CD1c-positive myeloid dendritic cell (primary cell): ENCODE data around the gene TGFB1.
"Not testable (repeated sequence)": the region's sequence is repeated elsewhere in the genome, so short reads cannot be mapped to it uniquely, and the experiment has no call there.

ENCODE experiments used
- DNase-seq: peaks from one replicate; pipeline ENCODE4 v3.0.0-alpha.2; 2016; ENCODE audit errors: extremely low spot score

TGFB1 gene

DNA sequence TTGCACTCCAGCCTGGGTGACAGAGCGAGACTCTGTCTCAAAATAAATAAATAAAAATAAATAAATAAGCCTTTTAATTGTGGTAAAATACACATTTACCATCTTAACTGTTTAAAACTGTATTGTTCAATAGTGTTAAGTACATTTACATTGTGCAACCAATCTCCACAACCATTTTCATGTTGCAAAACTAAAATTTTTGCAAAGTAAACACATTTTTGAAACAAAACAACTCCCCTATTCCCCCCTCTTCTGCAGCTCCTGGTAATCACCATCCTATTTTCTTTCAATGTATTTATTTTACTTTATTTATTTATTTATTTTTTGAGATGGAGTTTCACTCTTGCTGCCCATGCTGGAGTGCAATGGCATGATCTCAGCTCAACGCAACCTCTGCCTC is 16.0 kb upstream of the TGFB1 start:
- no peak for DNase-seq

DNA sequence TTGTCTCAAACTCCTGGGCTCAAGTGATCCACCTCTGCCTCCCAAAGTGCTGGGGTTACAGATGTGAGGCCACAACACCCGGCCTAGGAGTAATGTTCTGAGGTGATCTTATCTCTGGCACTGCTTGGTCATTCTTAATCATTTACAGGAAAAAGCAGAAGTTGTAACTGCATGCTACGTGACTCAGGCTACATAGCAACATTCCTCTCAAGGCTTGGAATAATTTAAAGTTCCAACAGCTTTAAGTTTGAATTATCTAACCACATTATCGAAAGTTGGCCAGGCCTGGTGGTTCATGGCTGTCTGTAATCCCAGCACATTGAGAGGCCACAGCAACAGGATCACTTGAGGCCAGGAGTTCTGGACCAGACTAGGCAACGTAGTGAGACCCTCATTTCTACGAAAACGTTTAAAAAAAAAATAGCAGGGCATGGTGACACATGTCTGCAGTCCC is 14.2 kb upstream of the TGFB1 start:
- DNase-seq, result peak; percentile 75

DNA sequence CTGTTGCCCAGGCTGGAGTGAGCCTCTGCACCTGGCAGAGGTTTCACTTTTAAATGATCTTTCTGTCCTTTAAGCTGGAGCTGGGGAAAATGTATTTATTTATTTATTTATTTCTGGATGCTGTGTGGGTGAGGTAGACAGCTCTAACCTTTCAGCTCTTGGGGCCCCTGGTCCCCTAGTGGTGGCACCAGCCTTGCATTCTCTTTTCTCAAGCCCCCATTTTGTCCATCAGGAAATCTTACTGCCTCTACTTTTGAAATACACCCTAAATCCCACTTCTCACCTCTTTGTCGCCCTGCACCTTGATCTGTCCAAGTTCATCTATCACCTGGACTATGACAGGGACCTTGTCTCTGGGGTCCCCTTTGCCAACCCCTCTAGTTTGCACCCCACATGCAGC is 12.4 kb upstream of the TGFB1 start:
- DNase-seq, result no peak

GRCh38 chr19:41364524-41365391 is 11.0 kb upstream of the TGFB1 start:
- DNase-seq, result peak; percentile 83

DNA sequence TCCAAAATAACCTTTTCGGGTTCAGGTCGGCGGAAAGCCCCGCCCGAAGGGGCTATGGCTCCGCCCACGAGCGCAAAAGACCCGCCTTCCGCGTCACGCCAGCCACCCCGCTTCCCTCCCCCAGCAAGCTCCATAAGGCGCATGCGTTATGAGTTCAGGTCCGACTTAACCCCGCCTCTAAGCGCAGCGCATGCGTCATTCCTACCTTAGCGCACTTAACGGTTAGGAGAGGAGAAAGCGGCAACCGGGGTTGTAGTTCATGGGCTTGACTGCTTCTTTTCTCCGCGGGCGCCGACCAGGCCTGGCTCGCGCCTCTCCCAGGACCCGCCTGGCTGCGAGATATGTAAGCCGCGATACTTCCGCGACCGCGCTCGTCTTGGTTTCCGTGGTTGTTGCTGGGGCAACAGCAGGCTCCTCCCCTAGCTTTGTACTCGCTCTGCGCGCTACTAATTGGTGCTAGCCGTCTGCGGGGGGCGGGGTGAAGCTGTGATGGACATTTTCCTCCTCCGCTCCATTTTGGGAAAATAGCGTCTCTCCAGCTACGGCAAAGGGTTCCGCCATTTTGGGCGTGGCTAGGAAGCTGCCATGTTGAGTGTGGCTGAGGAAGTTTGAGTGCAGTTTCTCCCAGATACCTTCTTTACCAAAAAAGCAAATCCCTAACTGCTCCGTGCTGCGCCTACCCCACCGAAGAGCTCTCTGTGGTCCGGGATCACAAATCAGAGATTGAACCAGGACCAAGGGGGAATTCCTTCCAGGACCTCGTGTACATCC is 10.2 kb upstream of the TGFB1 start, which contains the start of gene B9D2:
Gene B9D2 (minus strand): TSS at position 397 of the 771 bp plus-strand sequence. CDS start 630 bp downstream, outside the sequence.
- peak; percentile 99 for DNase-seq

GRCh38 chr19:41363371-41363752 is 9.6 kb upstream of the TGFB1 start:
- no peak for DNase-seq

DNA sequence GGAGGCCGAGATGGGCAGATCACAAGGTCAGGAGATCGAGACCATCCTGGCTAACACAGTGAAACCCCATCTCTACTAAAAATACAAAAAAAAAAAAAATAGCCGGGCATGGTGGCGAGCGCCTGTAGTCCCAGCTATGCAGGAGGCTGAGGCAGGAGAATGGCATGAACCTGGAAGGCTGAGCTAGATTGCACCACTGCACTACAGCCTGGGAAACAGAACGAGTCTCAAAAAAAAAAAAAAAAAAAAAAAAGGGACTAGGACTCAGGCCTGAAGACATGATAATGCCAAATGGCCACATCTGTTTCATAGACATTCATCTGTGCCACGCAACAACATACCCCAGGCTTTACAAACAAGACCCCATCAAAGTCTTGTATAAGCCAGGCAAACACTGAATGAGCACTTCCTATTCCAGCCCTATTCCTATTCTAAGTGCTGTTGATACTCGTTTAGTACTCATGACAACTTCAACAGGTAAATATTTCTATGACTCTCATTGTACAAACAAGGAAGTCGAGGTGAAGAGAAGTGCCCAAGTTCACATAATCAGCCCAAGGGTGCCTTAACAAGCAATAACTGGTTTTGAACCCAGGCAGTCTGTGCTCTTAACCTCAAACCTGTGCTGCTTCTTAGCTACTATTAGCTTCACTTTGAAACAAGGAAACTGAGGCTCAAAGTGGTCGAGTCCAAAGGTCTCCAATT is 8.6 kb upstream of the TGFB1 start:
- DNase-seq, result no peak

GRCh38 chr19:41359741-41360140 is 6.0 kb upstream of the TGFB1 start:
- DNase-seq, result no peak

DNA sequence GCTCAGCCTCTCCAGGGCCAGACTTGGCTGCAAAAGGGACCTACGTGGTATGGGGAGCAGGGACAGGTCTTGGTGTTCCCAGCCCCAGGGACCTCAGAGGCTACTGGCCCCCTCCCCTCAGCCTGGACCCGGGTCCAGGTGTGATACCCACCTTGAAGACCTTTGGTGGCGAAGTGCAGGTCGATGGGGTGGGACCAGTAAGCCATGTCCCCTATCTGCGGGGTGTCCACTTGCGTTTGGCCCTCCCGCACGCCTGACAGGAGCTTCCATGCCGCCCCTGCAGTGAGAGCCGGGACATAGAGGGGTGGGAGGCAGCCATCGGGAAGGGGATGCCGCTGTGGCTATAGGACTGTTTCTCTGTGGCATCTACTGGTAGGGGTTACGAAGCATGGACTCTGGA is 4.0 kb upstream of the TGFB1 start:
- no peak for DNase-seq

DNA sequence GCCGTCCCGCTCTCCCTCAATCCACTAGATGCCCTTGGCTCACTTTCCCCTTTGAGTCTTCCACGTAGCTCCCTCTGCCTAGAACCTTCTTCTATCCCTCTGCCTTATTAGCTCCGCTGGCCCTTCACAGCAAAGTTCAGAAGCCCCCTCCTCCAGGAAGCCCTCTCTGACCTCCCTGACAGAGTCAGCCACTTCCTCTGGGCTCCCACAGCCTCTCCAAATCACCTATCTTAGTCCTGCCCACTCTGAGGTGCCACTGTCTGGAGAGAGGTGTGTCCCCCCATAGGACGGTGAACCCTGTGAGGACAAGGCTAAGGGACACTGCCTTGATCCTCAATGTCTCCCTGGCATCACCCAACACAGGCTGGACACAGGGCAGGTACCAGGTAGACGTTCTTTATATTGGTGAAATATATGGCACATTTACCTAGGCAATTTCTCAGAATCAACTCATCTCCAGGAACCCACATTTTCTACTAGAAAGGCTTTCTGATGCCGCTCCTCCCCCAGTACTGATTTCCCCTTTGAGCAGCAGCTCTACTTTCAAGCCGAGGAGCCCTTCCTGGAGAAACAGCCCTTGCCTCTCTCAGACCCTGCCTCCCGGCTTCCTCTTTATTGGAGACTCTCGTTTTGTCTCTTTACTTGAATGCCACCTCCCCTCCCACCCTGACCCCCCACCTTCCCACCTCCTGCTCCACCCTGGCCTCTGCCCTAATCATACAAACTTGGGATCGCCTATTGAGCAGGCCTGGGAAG is 3.4 kb upstream of the TGFB1 start:
- DNase-seq, result peak; percentile 66

DNA sequence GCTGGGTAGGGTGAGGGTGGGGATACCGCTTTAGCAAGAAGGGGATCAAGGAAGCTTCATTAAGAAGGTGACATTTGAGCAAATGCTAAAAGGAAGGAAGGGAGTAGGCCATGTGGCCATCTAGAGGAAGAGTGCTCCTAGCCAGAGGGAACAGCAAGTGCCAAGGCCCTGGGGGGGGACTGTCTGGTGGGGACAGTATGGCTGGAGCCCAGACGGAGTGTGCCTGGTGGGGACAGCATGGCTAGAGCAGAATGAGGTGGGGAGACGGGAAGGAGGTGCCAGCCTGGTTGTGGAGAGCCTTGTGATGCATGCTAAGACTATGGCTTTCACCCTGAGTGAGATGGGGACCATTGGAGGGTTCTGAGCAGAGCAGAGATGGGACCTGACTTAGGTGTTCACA is 2.1 kb upstream of the TGFB1 start:
- DNase-seq, result no peak

GRCh38 chr19:41355035-41355434 is 1.3 kb upstream of the TGFB1 start:
- no peak for DNase-seq

DNA sequence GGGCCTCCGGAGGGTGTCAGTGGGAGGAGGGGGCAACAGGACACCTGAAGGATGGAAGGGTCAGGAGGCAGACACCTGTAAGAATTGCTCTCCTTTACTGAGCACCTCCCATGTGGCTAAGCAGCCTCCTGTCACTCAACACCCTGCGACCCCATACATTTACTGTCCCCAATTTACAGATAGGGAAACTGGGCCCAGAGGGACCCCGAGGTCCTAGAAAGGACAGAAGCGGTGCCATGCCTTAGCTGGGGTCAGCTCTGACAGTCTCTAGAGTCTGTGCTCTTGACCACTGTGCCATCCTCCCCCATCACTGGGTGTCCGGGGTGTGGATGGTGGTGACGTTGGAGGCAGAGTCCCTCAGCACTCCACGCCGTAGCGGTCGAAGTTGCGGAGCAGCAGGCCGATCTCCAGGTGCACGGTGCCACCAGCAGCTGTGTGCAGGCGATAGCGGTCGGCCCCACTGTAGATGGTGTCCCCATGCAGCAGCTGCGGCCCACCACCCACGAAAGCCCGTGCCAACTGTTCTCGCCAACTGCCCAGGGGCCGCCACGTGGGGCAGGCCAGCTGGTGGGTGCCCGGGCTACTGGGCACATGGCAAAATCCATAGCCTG is 726 bp upstream of the TGFB1 start:
- DNase-seq, result no peak

GRCh38 chr19:41352609-41353465 is 885 bp downstream of the TGFB1 start:
- peak; percentile 78 for DNase-seq

- DNase-seq, result no peak
These were observed 1.5 kb downstream of the TGFB1 start for GRCh38 chr19:41352279-41352608.

DNA sequence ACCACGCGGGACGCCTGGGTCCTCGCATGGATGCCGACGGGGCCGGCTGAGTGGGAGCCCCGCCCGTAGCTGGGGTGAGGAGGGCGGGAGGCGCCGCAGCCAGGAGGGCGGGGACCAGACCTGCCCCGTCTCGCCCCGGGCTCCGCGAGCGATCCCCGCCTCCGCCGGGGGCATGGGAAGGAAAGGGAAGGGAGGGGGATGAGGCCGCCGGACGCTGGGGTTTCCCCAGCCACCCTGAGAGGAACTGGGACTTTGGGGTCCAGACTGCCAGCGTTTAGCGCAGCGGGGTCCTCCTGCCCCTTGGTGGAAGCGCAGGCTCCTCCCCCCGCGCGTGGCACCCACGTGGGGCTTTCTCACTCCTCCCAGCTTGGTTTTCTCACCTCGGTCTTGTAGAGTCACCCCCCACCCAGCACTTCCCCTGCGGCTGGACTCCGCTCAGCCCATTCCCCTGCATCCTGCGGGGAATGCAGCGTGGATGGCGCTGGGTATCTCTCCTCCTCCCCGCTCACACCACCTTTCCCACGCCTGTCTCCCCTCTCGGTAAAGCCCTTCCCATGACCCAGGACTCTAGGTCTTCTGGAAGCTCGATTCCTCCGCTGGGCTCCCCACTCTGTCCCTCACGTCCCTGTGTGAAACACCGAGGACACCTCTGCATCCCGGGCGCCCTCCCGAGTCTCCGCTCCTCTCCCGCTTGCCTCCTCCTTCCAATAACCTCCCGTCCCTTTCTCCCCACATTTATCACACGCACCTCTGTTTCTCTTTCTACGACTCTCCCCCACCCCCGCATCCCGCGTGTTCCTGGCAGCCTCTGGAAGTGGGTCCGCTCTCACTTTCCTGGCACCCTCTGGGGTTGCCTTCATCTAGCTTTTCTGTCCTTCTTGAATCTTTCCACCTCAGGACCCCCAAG is 2.1 kb downstream of the TGFB1 start:
- peak; percentile 87 for DNase-seq

DNA sequence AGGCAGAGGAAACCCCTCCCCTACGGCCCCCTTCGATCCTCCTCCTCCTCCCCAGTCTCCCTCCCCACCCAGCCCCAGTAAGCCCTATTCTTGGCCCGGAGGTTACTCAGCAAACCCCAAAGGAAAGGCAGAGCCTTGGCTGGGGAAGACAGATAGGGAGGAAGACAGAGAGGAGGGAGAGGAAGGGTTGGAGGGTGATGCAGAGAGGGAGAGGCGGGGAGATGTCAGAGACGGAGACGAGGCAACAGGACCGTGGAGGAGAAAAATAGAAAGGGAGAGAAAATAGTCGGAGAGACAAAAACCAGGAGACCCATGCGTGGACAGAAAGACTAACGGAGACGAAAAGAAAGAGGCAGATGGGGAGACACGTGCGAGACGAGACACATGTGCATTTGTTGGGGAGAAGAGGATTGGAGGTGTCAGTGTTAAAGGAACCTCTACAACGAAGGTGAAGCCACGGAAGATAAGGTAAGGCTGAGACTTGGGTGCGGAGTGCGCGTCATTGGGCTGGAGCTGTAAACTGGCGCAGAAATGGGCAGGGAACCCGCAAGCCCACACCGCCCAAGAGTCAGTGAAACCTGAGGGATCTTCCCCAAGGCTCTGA is 2.9 kb downstream of the TGFB1 start:
- no peak for DNase-seq

GRCh38 chr19:41346916-41347315 is 6.8 kb downstream of the TGFB1 start:
- not testable (repeated sequence) for DNase-seq

DNA sequence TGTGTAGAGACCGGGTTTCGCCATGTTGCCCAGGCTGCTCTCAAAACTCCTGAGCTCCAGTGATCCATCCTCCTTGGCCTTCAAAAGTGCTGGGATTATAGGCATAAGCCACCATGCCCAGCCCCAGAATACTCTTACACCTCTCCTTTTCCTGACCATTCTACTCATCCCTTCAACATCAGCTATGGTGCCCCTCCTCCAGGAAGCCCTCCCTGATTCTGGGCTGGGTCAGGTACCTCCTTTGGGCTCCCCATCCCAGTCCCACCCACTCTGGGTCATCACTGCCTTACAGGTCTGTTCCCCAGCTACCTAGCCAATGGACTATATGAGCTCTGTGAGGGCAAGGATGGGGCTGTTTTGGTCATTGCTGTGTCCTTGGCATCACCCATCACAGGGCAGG is 9.6 kb downstream of the TGFB1 start:
- no peak for DNase-seq
